Dendritic cell treated with granulocyte-macrophage colony-stimulating factor and Interleukin-4, amounts not matched to agents 40 ng/mL and 50 ng/mL, for 4 days (primary cell): ENCODE data around the gene SLC36A3.
"Not testable (repeated sequence)": the region's sequence is repeated elsewhere in the genome, so short reads cannot be mapped to it uniquely, and the experiment has no call there.

Experiments
- H3K27ac Mint-ChIP-seq: one replicate; pipeline ENCODE4 v1.8.0; 2022; ENCODE audit warnings: mild to moderate bottlenecking, mixed read lengths
- H3K27me3 Mint-ChIP-seq: one replicate; pipeline ENCODE4 v1.8.0; 2022; ENCODE audit warnings: mild to moderate bottlenecking, mixed read lengths
- H3K36me3 Mint-ChIP-seq: one replicate; pipeline ENCODE4 v1.8.0; 2022; ENCODE audit warnings: low read depth, mixed read lengths
- H3K4me1 Mint-ChIP-seq: one replicate; pipeline ENCODE4 v1.8.0; 2022; ENCODE audit warnings: low read depth, mixed read lengths
- H3K4me3 Mint-ChIP-seq: one replicate; pipeline ENCODE4 v1.8.0; 2022; ENCODE audit warnings: mild to moderate bottlenecking, moderate library complexity, mixed read lengths
- H3K9me3 Mint-ChIP-seq: one replicate; pipeline ENCODE4 v1.8.0; 2022; ENCODE audit warnings: mixed read lengths
- intact Hi-C: fragments of 100-400 bp; cut with micrococcal nuclease; formaldehyde crosslinking; loops from one replicate; pipeline ENCODE4 v1.15.0; 2022

Gene SLC36A3

DNA sequence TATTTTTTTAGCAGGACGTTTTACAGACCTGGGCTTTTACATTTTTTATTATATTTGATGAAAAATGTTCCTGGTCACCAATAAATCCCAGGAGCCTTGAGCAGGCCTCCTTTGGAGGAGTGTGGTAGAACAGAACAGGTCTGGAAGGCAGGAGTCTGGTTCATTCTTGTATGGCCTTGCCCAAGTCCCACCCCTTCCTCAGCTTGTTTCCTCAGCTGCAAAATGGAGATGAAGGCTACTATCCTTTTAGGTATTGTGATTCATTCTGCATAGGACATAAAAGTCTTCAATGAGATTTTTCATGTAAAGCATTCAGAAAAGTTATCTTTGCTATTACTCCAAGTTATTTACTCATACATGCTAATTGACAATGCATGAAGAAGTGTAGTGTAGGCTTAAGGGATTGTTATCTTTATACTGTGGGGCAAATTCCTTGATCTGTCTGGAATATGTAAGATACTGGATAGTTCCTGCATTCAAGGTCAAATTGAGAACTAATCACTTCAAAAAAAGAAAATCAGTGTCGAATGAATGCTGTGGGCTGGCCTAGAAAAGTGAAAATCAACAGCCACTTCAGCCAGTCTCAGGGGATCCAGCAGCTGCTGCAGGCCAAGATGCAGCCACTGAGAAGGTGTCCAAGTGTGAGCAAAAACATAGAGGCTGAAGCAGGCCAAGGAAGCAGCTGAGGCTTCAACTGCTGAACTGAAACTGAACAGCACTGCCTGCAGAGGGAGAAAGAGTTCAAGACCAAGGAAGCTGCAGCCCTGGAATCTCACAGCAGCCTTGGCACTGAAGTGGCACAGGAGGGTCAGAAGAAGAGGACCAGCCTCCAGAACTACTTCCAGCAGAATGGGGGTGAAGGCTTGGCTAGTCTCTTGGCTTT lies 15.5 kb upstream of the SLC36A3 start:
- no peaks in the 10 kb centered on the region for H3K9me3 Mint-ChIP-seq
- H3K36me3 Mint-ChIP-seq = no peaks in the 10 kb centered on the region
- peaks cover 8% of the 10 kb centered on the region for H3K27me3 Mint-ChIP-seq
- H3K27ac Mint-ChIP-seq = no peak overlapping the region
- intact Hi-C loops = loop anchor here (10.0 kb wide), 1 partner anchor 186 kb away; no protein-coding TSS in a partner anchor
- H3K4me3 Mint-ChIP-seq = no peak overlapping the region
- no peaks in the 10 kb centered on the region for H3K4me1 Mint-ChIP-seq

GRCh38 chr5:151317871-151318270 lies 14.3 kb upstream of the SLC36A3 start:
- Mint-ChIP-seq H3K4me1 (no peaks in the 10 kb centered on the region), H3K36me3 (no peaks in the 10 kb centered on the region), H3K9me3 (no peaks in the 10 kb centered on the region), H3K27me3 (peaks cover 7% of the 10 kb centered on the region), H3K27ac (no peak overlapping the region), H3K4me3 (no peak overlapping the region)
- intact Hi-C loops = loop anchor here (10.0 kb wide), 1 partner anchor 187 kb away; no protein-coding TSS in a partner anchor

GRCh38 chr5:151315998-151316597 lies 12.5 kb upstream of the SLC36A3 start:
- H3K36me3 Mint-ChIP-seq = no peaks in the 10 kb centered on the region
- H3K27me3 Mint-ChIP-seq = peaks cover 7% of the 10 kb centered on the region
- H3K4me3 Mint-ChIP-seq = no peak overlapping the region
- H3K4me1 Mint-ChIP-seq = no peaks in the 10 kb centered on the region
- peaks cover 6% of the 10 kb centered on the region for H3K9me3 Mint-ChIP-seq
- intact Hi-C loops = loop anchor here (10.0 kb wide), 1 partner anchor 189 kb away; no protein-coding TSS in a partner anchor
- H3K27ac Mint-ChIP-seq = no peak overlapping the region

- Mint-ChIP-seq H3K4me1 (no peaks in the 10 kb centered on the region), H3K27me3 (peaks cover 13% of the 10 kb centered on the region), H3K4me3 (no peak overlapping the region), H3K27ac (no peak overlapping the region), H3K36me3 (no peaks in the 10 kb centered on the region), H3K9me3 (peaks cover 21% of the 10 kb centered on the region)
- intact Hi-C loops = loop anchor here (10.0 kb wide), 1 partner anchor 191 kb away; no protein-coding TSS in a partner anchor
These were observed 9.8 kb upstream of the SLC36A3 start for GRCh38 chr5:151313357-151313756.

DNA sequence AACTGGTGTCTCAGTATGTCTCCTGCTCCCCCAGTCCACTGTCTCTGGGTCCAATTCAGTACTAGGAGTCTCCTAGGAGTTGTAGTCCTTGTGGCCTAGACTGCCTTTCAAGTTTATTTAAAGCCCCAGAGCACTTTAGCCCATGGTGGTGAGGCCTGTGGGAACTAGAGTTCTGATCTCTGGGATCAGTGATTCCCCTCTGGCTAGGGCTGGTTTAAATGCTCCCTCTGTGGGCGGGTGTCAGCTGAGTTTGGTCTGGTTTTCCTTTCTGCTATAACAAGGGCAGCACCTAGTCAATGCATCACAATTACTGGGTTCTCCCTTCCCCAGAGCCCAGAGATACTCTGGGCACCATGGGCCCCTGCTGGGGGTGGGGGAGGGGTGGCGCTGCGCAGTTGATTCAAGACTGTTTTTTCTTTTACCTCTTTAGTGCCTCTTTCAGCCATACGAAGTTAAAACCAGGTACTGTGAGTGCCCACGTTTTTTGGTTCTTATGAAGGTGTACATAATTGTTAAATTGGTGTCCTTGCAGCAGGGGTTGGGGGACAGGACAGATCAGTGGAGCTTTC lies 9.3 kb upstream of the SLC36A3 start:
- Mint-ChIP-seq H3K27ac (no peak overlapping the region), H3K4me3 (no peak overlapping the region), H3K9me3 (peaks cover 21% of the 10 kb centered on the region), H3K27me3 (peaks cover 13% of the 10 kb centered on the region), H3K36me3 (no peaks in the 10 kb centered on the region), H3K4me1 (no peaks in the 10 kb centered on the region)
- intact Hi-C loops = loop anchor here (10.0 kb wide), 1 partner anchor 192 kb away; no protein-coding TSS in a partner anchor

DNA sequence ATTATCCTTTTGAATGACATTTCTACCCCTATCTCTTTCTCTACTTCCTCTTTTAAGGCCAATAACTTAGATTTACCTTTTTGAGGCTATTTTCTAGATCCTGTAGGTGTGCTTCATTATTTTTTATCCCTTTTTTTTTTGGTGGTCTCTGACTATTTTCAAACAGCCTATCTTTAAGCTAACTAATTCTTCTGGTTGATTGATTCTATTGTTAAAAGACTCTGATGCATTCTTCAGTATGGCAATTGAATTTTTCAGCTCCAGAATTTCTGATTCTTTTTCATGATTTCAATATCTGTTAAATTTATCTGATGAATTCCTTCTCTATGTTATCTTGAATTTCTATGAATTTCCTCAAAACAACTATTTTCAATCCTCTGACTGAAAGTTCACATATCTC lies 7.4 kb upstream of the SLC36A3 start:
- Mint-ChIP-seq H3K36me3 (no peaks in the 10 kb centered on the region), H3K9me3 (peaks cover 21% of the 10 kb centered on the region), H3K27ac (no peak overlapping the region), H3K4me3 (no peak overlapping the region), H3K27me3 (peaks cover 23% of the 10 kb centered on the region), H3K4me1 (no peaks in the 10 kb centered on the region)
- intact Hi-C loops = loop anchor here (10.0 kb wide), 1 partner anchor 194 kb away; no protein-coding TSS in a partner anchor

DNA sequence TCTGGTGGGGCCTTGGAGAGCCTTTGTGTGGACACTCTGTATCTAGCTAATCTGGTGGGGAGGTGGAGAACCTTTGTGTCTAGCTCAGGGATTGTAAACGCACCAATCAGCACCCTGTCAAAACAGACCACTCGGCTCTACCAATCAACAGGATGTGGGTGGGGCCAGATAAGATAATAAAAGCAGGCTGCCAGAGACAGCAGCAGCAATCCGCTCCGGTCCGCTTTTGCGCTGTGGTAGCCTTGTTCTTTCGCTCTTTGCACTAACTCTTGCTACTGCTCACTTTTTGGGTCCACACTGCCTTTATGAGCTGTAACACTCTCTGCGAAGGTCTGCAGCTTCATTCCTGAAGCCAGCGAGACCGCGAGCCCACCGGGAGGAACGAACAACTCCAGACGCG lies 6.3 kb upstream of the SLC36A3 start:
- not testable (repeated sequence) for H3K4me1 Mint-ChIP-seq, H3K36me3 Mint-ChIP-seq, H3K4me3 Mint-ChIP-seq, H3K27ac Mint-ChIP-seq
- Mint-ChIP-seq H3K27me3 (peaks cover 27% of the 10 kb centered on the region), H3K9me3 (peaks cover 21% of the 10 kb centered on the region)
- intact Hi-C loops = loop anchor here (10.0 kb wide), 1 partner anchor 195 kb away; no protein-coding TSS in a partner anchor

GRCh38 chr5:151309266-151309665 lies 5.7 kb upstream of the SLC36A3 start:
- Mint-ChIP-seq H3K27me3 (peaks cover 24% of the 10 kb centered on the region), H3K9me3 (peaks cover 21% of the 10 kb centered on the region)
- intact Hi-C loops, H3K4me3 Mint-ChIP-seq, H3K4me1 Mint-ChIP-seq, H3K27ac Mint-ChIP-seq, H3K36me3 Mint-ChIP-seq: not testable (repeated sequence)

DNA sequence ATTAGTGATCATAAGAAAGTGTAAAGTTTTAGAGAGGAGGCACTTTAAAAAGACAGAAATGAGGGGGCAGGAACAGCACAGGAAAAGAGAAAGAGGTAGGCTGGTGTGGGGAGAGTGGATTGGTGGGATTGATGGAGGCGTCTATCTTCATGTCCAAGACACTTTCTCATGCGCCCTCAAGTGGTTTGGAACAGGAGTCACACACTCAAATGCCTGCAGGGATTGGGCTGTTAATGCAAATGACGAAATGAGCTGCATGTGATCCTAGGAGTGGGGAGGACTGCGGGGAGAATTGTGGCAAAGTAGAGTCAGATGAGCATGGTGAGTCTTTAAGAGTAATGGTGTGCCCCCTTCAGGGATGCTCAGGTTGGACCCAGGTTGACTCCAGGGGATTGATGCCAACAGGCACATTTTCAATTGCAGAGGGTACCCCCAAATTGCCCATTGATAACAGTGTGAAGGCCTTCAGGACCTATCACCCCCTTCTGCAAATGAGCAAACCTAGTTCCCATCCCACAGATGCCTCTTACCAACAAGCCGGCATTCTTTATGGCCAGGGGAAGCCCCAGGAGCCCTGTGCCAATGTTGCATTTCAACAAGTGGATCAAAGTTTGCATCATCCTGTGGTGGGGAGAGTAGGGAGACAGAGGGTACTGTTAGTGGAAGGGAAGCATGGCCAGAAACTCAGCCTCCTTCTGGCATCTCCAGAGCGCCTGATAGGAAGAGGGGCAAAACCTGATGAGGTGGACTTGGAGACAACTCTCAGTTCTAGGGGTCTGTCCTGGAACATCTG lies 5.3 kb downstream of the SLC36A3 start:
- H3K27me3 Mint-ChIP-seq = peaks cover 15% of the 10 kb centered on the region
- intact Hi-C loops = loop anchor here (5.0 kb wide), 1 partner anchor 56 kb away; no protein-coding TSS in a partner anchor

DNA sequence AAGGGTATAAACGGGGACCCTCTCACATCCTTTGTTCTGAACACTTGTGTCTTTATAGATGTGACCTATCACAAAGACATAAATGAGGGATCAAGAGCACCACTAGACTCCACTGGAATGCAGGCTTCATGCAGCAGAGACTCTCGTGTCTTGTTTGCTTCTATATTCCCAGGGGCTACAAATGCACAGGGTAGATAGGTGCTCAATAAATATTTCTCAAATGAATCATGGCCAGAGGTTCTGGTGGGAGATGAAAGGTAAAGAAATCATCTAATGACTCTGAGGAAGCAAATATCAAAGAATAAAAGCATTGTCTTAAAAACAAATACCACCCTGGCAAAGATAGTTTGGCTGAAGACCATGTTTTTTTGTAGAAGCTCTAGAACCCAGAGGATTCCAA lies 6.6 kb downstream of the SLC36A3 start:
- H3K4me1 Mint-ChIP-seq = peaks cover 22% of the 10 kb centered on the region
- intact Hi-C loops = loop anchor here (5.0 kb wide), 1 partner anchor 55 kb away; no protein-coding TSS in a partner anchor
- H3K4me3 Mint-ChIP-seq = no peak overlapping the region
- no peak overlapping the region for H3K27ac Mint-ChIP-seq
- no peaks in the 10 kb centered on the region for H3K9me3 Mint-ChIP-seq
- H3K27me3 Mint-ChIP-seq = peaks cover 9% of the 10 kb centered on the region
- no peaks in the 10 kb centered on the region for H3K36me3 Mint-ChIP-seq

More for the DNA sequence above, 5.3 kb downstream of the SLC36A3 start:
- peaks cover 22% of the 10 kb centered on the region for H3K4me1 Mint-ChIP-seq
- H3K27ac Mint-ChIP-seq = no peak overlapping the region
- H3K9me3 Mint-ChIP-seq = no peaks in the 10 kb centered on the region
- H3K36me3 Mint-ChIP-seq = no peaks in the 10 kb centered on the region
- H3K4me3 Mint-ChIP-seq = no peak overlapping the region

DNA sequence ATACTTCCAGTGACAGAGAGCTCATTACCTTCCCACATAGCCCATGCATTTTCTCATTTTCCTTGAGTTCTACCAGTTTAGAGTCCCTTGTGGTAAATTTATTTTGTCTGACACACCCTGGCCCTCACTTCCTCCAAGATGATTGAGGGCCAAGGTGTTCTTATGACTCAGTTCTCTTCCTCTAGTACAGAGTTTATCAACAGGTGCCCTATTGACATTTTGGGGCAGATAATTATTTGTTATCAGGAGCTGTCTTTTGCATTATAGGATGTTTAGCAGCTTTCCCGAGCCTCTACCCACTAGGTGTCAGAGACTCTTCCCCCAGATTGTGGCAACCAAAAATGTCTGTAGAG lies 7.1 kb downstream of the SLC36A3 start:
- H3K9me3 Mint-ChIP-seq = peaks cover 4% of the 10 kb centered on the region
- H3K27ac Mint-ChIP-seq = no peak overlapping the region
- intact Hi-C loops = loop anchor here (5.0 kb wide), 1 partner anchor 54 kb away; no protein-coding TSS in a partner anchor
- H3K4me3 Mint-ChIP-seq = no peak overlapping the region
- H3K4me1 Mint-ChIP-seq = peaks cover 22% of the 10 kb centered on the region
- no peaks in the 10 kb centered on the region for H3K36me3 Mint-ChIP-seq
- H3K27me3 Mint-ChIP-seq = peaks cover 6% of the 10 kb centered on the region

- Mint-ChIP-seq H3K36me3 (no peaks in the 10 kb centered on the region), H3K4me3 (no peak overlapping the region), H3K4me1 (peaks cover 22% of the 10 kb centered on the region), H3K27me3 (peaks cover 3% of the 10 kb centered on the region), H3K9me3 (peaks cover 9% of the 10 kb centered on the region), H3K27ac (no peak overlapping the region)
- intact Hi-C loops = loop anchor here (5.0 kb wide), 1 partner anchor 54 kb away; no protein-coding TSS in a partner anchor
These were observed 7.6 kb downstream of the SLC36A3 start for GRCh38 chr5:151295791-151296477.

GRCh38 chr5:151295138-151295537 lies 8.4 kb downstream of the SLC36A3 start:
- no peaks in the 10 kb centered on the region for H3K36me3 Mint-ChIP-seq
- H3K4me1 Mint-ChIP-seq = peaks cover 22% of the 10 kb centered on the region
- intact Hi-C loops = loop anchor here (5.0 kb wide), 1 partner anchor 53 kb away; no protein-coding TSS in a partner anchor
- no peak overlapping the region for H3K27ac Mint-ChIP-seq
- H3K4me3 Mint-ChIP-seq = no peak overlapping the region
- peaks cover 10% of the 10 kb centered on the region for H3K9me3 Mint-ChIP-seq
- H3K27me3 Mint-ChIP-seq = peaks cover 3% of the 10 kb centered on the region
